HG03432 (cell line): Measurements from ENCODE around the gene MARK1.

Source experiments
- ATAC-seq: cut with Tn5 transposase; IDR thresholded peaks from one replicate; pipeline ENCODE4 v1.9.1; 2021; ENCODE audit warnings: mild to moderate bottlenecking, moderate library complexity; ENCODE audit not compliant: unreplicated experiment

The MARK1 gene

GRCh38 chr1:220687809-220688208, 159.9 kb downstream of the MARK1 start:
- ATAC-seq = no peak

- no peak for ATAC-seq
Measured at GRCh38 chr1:220689666-220690065, 161.7 kb downstream of the MARK1 start.

- peak; percentile 98 for ATAC-seq
Measured at GRCh38 chr1:220690140-220691052, 162.5 kb downstream of the MARK1 start, which contains the start of gene C1orf115. C1orf115 (plus strand) TSS chr1:220690363; CDS start chr1:220690403, 40 bp downstream.

- ATAC-seq = no peak
Measured at GRCh38 chr1:220691053-220691684, 163.2 kb downstream of the MARK1 start.

GRCh38 chr1:220692436-220693228, 164.7 kb downstream of the MARK1 start:
- ATAC-seq = no peak

GRCh38 chr1:220694866-220695382, 167.0 kb downstream of the MARK1 start:
- ATAC-seq = no peak

GRCh38 chr1:220695426-220695825, 167.5 kb downstream of the MARK1 start:
- no peak for ATAC-seq

GRCh38 chr1:220696226-220696862, 168.4 kb downstream of the MARK1 start:
- no peak for ATAC-seq

- ATAC-seq = no peak
Measured at GRCh38 chr1:220696863-220697231, 168.9 kb downstream of the MARK1 start.

GRCh38 chr1:220697326-220697725, 169.4 kb downstream of the MARK1 start:
- ATAC-seq = no peak

- ATAC-seq = no peak
Measured at GRCh38 chr1:220698607-220699016, 170.7 kb downstream of the MARK1 start.

- no peak for ATAC-seq
Measured at GRCh38 chr1:220699044-220699443, 171.1 kb downstream of the MARK1 start.

- no peak for ATAC-seq
Measured at GRCh38 chr1:220700556-220701179, 172.7 kb downstream of the MARK1 start.

- peak; percentile 38 for ATAC-seq
Measured at GRCh38 chr1:220701974-220702373, 174.0 kb downstream of the MARK1 start.

- ATAC-seq = no peak
Measured at GRCh38 chr1:220702733-220703270, 174.9 kb downstream of the MARK1 start.

- ATAC-seq = no peak
Measured at GRCh38 chr1:220703305-220703704, 175.4 kb downstream of the MARK1 start.

- ATAC-seq = no peak
Measured at GRCh38 chr1:220705782-220706181, 177.8 kb downstream of the MARK1 start.

- ATAC-seq = no peak
Measured at GRCh38 chr1:220706480-220706879, 178.5 kb downstream of the MARK1 start.

GRCh38 chr1:220707160-220707559, 179.2 kb downstream of the MARK1 start:
- no peak for ATAC-seq

- no peak for ATAC-seq
Measured at GRCh38 chr1:220708244-220708643, 180.3 kb downstream of the MARK1 start.
